ENCODE results near the gene HSPG2.
A peak's percentile ranks its signal among the peaks of the same experiment; 100 is the strongest.
"Not testable (repeated sequence)": the region's sequence is repeated elsewhere in the genome, so short reads cannot be mapped to it uniquely, and the experiment has no call there.

HSPG2 gene

DNA sequence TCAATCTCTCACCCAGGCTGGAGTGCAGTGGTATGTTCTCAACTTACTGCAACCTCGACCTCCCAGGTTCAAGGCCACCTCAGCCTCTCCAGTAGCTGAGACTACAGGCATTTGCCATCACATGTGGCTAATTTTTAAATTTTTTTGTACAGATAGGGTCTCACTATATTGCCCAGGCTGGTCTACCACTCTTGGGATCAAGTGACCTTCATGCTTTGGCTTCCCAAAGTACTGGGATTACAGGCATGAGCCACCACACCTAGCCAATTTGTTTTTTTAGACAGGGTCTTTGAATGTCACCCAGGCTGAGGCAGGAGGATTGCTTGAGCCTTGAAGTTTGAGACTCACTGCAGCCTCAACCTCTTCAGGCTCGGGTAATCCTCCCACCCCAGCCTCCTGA lies 144.0 kb downstream of the HSPG2 start:
- no peak for DNase-seq (ENCODE audit: low spot score)
- TF ChIP-seq, protein P1, sequence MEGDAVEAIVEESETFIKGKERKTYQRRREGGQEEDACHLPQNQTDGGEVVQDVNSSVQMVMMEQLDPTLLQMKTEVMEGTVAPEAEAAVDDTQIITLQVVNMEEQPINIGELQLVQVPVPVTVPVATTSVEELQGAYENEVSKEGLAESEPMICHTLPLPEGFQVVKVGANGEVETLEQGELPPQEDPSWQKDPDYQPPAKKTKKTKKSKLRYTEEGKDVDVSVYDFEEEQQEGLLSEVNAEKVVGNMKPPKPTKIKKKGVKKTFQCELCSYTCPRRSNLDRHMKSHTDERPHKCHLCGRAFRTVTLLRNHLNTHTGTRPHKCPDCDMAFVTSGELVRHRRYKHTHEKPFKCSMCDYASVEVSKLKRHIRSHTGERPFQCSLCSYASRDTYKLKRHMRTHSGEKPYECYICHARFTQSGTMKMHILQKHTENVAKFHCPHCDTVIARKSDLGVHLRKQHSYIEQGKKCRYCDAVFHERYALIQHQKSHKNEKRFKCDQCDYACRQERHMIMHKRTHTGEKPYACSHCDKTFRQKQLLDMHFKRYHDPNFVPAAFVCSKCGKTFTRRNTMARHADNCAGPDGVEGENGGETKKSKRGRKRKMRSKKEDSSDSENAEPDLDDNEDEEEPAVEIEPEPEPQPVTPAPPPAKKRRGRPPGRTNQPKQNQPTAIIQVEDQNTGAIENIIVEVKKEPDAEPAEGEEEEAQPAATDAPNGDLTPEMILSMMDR (IDR thresholded peaks at IDR 0.05; ENCODE audit: extremely low read depth, insufficient read depth, missing control alignments) = no peak
- in situ Hi-C loops (cut with MboI; ENCODE audit: low pct_unique_long_range_greater_than_20kb, low sequenced_read_pairs, unreplicated experiment) = no loop called here

DNA sequence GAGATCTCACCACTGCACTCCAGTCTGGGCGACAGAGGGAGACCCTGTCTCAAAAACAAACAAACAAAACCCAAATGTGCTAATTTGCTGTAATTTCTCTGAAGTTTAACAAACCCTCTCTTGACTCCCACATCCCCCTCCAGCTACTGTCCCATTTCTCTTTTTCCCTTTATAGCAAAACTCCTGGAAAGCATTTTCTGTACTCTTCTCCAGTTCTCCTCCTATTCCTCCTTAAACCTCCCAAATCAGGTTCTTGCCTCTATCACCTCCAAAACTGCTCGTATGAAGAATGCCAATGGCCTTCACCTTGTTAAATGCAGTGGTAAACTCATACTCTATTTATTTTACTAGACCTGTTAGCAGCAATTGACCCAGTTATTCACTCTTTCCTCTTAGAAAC lies 150.5 kb downstream of the HSPG2 start:
- in situ Hi-C loops (cut with MboI; ENCODE audit: low pct_unique_long_range_greater_than_20kb, low sequenced_read_pairs, unreplicated experiment) = no loop called here
- TF ChIP-seq, protein P1 (IDR thresholded peaks at IDR 0.05; ENCODE audit: extremely low read depth, insufficient read depth, missing control alignments) = no peak
- DNase-seq (ENCODE audit: low spot score) = no peak

DNA sequence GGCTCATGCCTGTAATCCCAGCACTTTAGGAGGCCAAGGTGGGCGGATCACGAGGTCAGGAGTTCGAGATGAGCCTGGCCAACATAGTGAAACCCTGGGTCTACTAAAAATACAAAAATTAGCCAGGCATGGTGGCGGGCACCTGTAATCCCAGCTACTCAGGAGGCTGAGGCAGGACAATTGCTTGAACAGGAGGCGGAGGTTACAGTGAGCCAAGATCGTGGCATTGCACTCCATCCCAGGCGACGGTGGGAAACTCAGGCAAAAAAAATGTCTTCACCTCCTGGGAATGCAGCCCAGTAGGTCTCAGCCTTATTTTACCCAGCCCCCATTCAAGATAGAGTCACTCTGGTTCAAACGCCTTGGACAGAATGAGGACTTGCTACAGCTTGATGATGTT lies 151.3 kb downstream of the HSPG2 start:
- DNase-seq (ENCODE audit: low spot score); in situ Hi-C loops (cut with MboI; ENCODE audit: low pct_unique_long_range_greater_than_20kb, low sequenced_read_pairs, unreplicated experiment): not testable (repeated sequence)

DNA sequence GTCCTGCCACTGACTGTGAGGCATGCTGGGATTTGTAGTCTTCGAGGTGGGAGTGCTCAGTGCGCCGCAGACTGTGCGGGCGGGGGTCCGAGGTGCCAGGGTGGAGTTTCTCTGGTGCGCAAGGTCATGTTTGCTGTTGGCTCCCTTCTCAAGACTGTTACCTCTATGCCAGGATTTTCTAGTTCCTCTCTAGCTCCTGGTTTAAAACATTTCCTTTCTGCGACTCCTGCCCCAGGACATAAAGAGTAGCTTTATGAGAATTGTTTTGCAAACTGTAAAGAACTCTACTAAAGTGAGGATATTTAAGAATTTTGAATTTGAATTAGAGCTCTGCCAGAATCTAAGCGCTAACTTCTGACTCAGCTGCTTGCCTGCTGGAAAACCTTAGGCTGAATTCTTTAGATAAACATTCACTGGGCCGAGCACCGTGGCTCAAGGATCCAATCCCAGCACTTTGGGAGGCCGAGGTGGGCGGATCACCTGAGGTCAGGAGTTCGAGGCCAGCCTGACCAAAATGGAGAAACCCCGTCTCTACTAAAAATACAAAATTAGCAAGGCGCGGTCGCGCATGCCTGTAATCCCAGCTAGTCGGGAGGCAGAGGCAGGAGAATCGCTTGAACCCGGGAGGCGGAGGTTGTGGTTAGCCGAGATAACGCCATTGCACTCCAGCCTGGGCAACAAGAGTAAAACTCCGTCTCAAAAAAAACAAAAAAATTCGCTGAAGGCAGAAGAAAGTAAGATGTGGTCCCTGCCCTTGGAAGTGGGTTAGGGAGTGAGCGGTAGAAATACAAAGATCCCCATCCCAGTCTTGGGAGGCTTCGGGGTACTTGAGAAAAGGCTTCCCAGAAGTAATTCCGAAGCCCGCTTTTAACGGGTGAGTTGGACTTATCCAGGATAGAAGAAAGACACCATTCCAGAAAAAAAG lies 153.2 kb downstream of the HSPG2 start:
- in situ Hi-C loops (cut with MboI; ENCODE audit: low pct_unique_long_range_greater_than_20kb, low sequenced_read_pairs, unreplicated experiment) = no loop called here
- TF ChIP-seq, protein P1 (IDR thresholded peaks at IDR 0.05; ENCODE audit: extremely low read depth, insufficient read depth, missing control alignments) = no peak
- peak; percentile 86 for DNase-seq (ENCODE audit: low spot score)

DNA sequence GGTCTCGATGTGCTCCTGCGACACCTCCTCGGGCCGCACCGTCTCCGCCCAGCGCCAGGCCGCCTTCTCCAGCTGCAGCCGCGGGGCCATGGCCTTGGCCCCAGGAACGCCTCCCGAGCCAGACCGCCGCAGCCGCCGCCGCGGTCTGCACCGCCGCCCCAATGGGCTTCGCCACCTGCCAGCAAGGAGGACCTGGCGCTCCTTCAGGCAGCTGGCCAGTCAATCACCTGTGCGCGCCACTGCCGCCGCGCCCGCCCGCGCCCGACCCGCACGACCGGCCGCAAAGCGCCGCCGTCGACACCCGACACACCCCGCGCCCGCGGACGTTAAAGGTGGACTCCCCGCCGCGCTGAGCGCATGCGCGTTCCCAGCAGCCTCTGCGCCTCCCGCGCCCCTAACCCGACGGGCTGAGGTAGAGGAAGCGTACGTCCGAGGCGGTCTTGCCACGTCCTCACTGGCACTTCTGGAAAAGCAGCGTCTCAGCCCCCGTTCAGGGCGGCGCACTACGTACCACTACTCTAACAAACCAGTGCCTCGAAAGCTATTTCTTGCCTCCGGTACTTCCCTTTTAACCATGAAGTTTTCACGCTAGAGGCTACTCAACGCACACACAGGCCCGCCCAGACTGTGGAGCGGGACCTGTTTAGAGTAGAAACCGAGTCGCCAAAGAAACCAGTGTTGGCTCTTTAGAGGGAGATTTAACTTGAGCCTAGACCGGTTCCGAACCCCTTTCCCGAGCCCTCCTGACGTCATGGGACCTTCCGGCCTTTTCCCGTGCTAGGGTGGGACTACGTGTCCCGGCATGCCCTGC lies 154.0 kb downstream of the HSPG2 start, which contains the start of gene USP48:
Gene USP48 (minus strand): TSS at position 282 of the 811 bp plus-strand sequence. CDS start 192 bp downstream, at position 90.
- in situ Hi-C loops (cut with MboI; ENCODE audit: low pct_unique_long_range_greater_than_20kb, low sequenced_read_pairs, unreplicated experiment) = no loop called here
- DNase-seq (ENCODE audit: low spot score) = peak; percentile 91
- TF ChIP-seq, protein P1 (IDR thresholded peaks at IDR 0.05; ENCODE audit: extremely low read depth, insufficient read depth, missing control alignments) = no peak

DNA sequence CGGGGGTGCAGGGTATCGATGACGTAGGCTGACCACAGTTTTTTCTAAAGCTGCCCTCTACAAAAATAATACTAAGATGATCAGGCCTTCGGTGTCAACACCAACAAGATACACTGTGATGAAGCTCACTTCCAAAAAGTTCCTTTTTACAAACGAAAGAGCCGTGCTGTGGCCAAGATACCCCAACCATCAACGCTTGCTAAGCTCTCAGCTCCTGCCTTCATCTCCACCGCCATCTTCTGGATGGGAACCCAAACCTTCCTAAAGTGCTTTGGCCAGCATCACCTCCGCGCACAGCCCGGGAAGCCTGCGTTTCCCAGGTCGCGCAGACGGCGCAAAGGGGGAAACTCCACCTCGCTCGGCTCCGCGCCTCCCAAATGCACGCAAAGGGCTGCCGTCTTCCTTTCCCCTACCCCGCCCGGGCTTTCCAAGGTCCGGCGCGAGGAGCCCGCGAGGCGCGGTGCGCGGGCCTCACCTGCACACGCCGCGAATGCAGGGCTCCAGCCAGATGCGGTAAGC lies 154.7 kb downstream of the HSPG2 start:
- TF ChIP-seq, protein P1 (IDR thresholded peaks at IDR 0.05; ENCODE audit: extremely low read depth, insufficient read depth, missing control alignments) = peak; percentile 56
- in situ Hi-C loops (cut with MboI; ENCODE audit: low pct_unique_long_range_greater_than_20kb, low sequenced_read_pairs, unreplicated experiment) = no loop called here
- DNase-seq (ENCODE audit: low spot score) = peak; percentile 54

Measured in GM13977 (cell line).